CD14-positive monocyte (primary cell): Measurements from ENCODE around the gene SERBP1. TPM values are rescaled to one million over a fixed set of nuclear protein-coding genes. Genes with fewer than 3 reads are reported as not detected.

ENCODE experiments used
- DNase-seq, 3 donors: peaks; one replicate each; pipeline ENCODE4 v3.0.0-alpha.2; 2011 to 2022
- H2AFZ ChIP-seq: 2 replicates; pipeline ENCODE4 v1.6.0; 2012; ENCODE audit warnings: mild to moderate bottlenecking, low read depth, low read length, inconsistent platforms; ENCODE audit not compliant: insufficient read depth, poor library complexity, severe bottlenecking
- H3K27ac ChIP-seq, 2 donors: 1 replicate in 1 of 2; 2 replicates in 1 of 2; pipeline ENCODE4 v1.5.1; 2012 to 2013; ENCODE audit warnings: low read length in 2 of 2, control low read depth in 1 of 2, inconsistent platforms in 1 of 2, low read depth in 1 of 2, mild to moderate bottlenecking in 1 of 2
- H3K27me3 ChIP-seq, 2 donors: one replicate each; pipeline versions ENCODE4 v1.6.0 to v1.6.1; 2011 to 2013; ENCODE audit warnings: low read length in 2 of 2; ENCODE audit not compliant: control insufficient read depth in 2 of 2, insufficient read depth in 2 of 2
- H3K36me3 ChIP-seq, 2 donors: replicated peaks in 1 of 2; 1 replicate in 1 of 2; 2 replicates in 1 of 2; pipeline versions ENCODE4 v1.5.1 to v1.6.1; 2012 to 2013; ENCODE audit warnings: low read length in 2 of 2, control low read depth in 1 of 2, inconsistent platforms in 1 of 2, mild to moderate bottlenecking in 1 of 2; ENCODE audit not compliant: insufficient read depth in 2 of 2, control insufficient read depth in 1 of 2
- H3K4me1 ChIP-seq, 2 donors: 1 replicate in 1 of 2; 2 replicates in 1 of 2; pipeline versions ENCODE4 v1.5.1 to v1.6.1; 2012 to 2013; ENCODE audit warnings: low read length in 2 of 2, control low read depth in 1 of 2, inconsistent platforms in 1 of 2, mild to moderate bottlenecking in 1 of 2, moderate library complexity in 1 of 2; ENCODE audit not compliant: insufficient read depth in 2 of 2, control insufficient read depth in 1 of 2
- H3K4me2 ChIP-seq: replicated peaks from 2 replicates; pipeline ENCODE3; 2012; ENCODE audit warnings: low read length, moderate library complexity, mild to moderate bottlenecking; ENCODE audit not compliant: poor library complexity, severe bottlenecking; ENCODE audit errors: extremely low read depth
- H3K4me3 ChIP-seq, 3 experiments: fragments of 200-600 bp in 1 of 3; sonication (generic) in 1 of 3; replicated peaks in 1 of 3; 1 replicate in 2 of 3; 2 replicates in 1 of 3; pipeline ENCODE4 v1.5.1; 2011 to 2013; ENCODE audit warnings: low read length in 3 of 3, mild to moderate bottlenecking in 3 of 3, control low read depth in 2 of 3, low read depth in 2 of 3, inconsistent platforms in 1 of 3, moderate library complexity in 1 of 3
- H3K79me2 ChIP-seq: 2 replicates; pipeline ENCODE4 v1.6.0; 2012; ENCODE audit warnings: mild to moderate bottlenecking, control low read depth, inconsistent platforms, low read length, moderate library complexity; ENCODE audit not compliant: insufficient read depth
- H3K9ac ChIP-seq: 2 replicates; pipeline ENCODE4 v1.6.0; 2017; ENCODE audit warnings: low read length, mild to moderate bottlenecking; ENCODE audit not compliant: insufficient read depth, poor library complexity, severe bottlenecking
- H3K9me3 ChIP-seq, 2 donors: replicated peaks in 1 of 2; 1 replicate in 1 of 2; 2 replicates in 1 of 2; pipeline versions ENCODE4 v1.5.1 to v1.6.1; 2012 to 2013; ENCODE audit warnings: low read length in 2 of 2, control low read depth in 1 of 2; ENCODE audit not compliant: control insufficient read depth in 1 of 2, insufficient read depth in 1 of 2
- H4K20me1 ChIP-seq: 2 replicates; pipeline ENCODE4 v1.6.0; 2012; ENCODE audit warnings: mild to moderate bottlenecking, low read length, control low read depth, moderate library complexity; ENCODE audit not compliant: insufficient read depth
- H3K27ac Mint-ChIP-seq, 7 donors: one replicate each; pipeline ENCODE4 v1.8.0; 2020; ENCODE audit warnings: mild to moderate bottlenecking in 7 of 7, mixed read lengths in 7 of 7, moderate library complexity in 6 of 7, inconsistent platforms in 2 of 7
- H3K27me3 Mint-ChIP-seq, 3 donors: one replicate each; pipeline ENCODE4 v1.8.0; 2021 to 2022; ENCODE audit warnings: low read depth in 3 of 3, mild to moderate bottlenecking in 3 of 3, mixed read lengths in 3 of 3, moderate library complexity in 3 of 3, inconsistent platforms in 1 of 3
- H3K36me3 Mint-ChIP-seq, 2 donors: one replicate each; pipeline ENCODE4 v1.8.0; 2020; ENCODE audit warnings: mixed read lengths in 2 of 2, inconsistent platforms in 1 of 2, mild to moderate bottlenecking in 1 of 2
- H3K4me1 Mint-ChIP-seq: one replicate; pipeline ENCODE4 v1.8.0; 2020; ENCODE audit warnings: mild to moderate bottlenecking, mixed read lengths
- H3K4me3 Mint-ChIP-seq, 2 donors: one replicate each; pipeline ENCODE4 v1.8.0; 2020; ENCODE audit warnings: mild to moderate bottlenecking in 2 of 2, mixed read lengths in 2 of 2, moderate library complexity in 1 of 2
- H3K9me3 Mint-ChIP-seq, 7 donors: one replicate each; pipeline ENCODE4 v1.8.0; 2020 to 2022; ENCODE audit warnings: mixed read lengths in 7 of 7, mild to moderate bottlenecking in 6 of 7, moderate library complexity in 6 of 7, inconsistent platforms in 2 of 7
- WGBS: methylation state at CpG from one replicate; pipeline ENCODE4 v1.1.5; 2013; ENCODE audit warnings: missing lambda C conversion rate; ENCODE audit not compliant: insufficient coverage; 5-methylcytosine and 5-hydroxymethylcytosine counted together
- intact Hi-C, 2 donors: fragments of 100-400 bp; cut with micrococcal nuclease; formaldehyde crosslinking; loops; one replicate each; pipeline versions ENCODE4 v1.15.0 to v1.15.1; 2023
- polyA plus RNA-seq, 3 donors: library from polyadenylated mRNA; depleted of rRNA in 1 of 3; unstranded in 2 of 3; stranded (reverse) in 1 of 3; fragments of 300-500 nt in 2 of 3; fragments of >200 nt in 1 of 3; fragmentation: Illumina TruSeq in 2 of 3; gene quantifications; 1 replicate in 2 of 3; 2 replicates in 1 of 3; pipeline ENCODE4 v1.2.3, GENCODE V29; 2012 to 2021
- TF ChIP-seq, protein P1 (sequence below): fragments of 200-600 bp; IDR thresholded peaks from one replicate; pipeline ENCODE4 v1.8.0; 2022; ENCODE audit warnings: antibody characterized with exemption, mild to moderate bottlenecking

SERBP1 gene
- polyA plus RNA-seq, 3 donors, result 38.2 to 78.8 (median 75.3) TPM

DNA sequence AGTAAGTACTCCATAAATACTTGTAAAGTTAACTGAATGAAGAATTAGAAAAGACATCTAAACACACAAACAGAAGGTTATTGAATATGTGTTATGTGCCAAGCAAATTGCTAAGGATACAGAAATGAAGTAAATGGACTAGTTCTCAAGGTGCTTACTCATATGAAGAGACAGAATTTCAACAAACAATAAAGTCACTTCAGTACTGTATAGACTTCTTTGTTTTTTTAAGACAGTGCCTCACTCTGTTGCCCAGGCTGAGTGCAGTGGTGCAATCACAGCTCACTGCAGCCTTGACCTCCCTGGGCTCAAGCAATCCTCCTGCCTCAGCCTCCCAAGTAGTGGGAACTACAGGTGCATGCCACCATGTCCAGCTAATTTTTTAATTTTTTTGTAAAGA, 57.3 kb downstream of the SERBP1 start:
- Histone ChIP-seq H2AFZ (no peak overlapping the region), H3K9ac (no peak overlapping the region), H3K9me3 (no peaks in the 10 kb centered on the region), H3K4me1 (no peaks in the 10 kb centered on the region), H3K36me3 (no peaks in the 10 kb centered on the region), H3K27me3 (no peaks in the 10 kb centered on the region), H3K4me2 (no peak overlapping the region), H3K27ac (no peak overlapping the region), H4K20me1 (no peaks in the 10 kb centered on the region), H3K79me2 (no peaks in the 10 kb centered on the region), H3K4me3 (no peak overlapping the region)
- Mint-ChIP-seq H3K9me3 (no peaks in the 10 kb centered on the region), H3K4me3 (no peak overlapping the region), H3K27ac (no peak overlapping the region), H3K4me1 (no peaks in the 10 kb centered on the region), H3K36me3 (no peaks in the 10 kb centered on the region), H3K27me3 (no peaks in the 10 kb centered on the region)
- intact Hi-C loops, result no loop called here
- TF ChIP-seq, protein P1, sequence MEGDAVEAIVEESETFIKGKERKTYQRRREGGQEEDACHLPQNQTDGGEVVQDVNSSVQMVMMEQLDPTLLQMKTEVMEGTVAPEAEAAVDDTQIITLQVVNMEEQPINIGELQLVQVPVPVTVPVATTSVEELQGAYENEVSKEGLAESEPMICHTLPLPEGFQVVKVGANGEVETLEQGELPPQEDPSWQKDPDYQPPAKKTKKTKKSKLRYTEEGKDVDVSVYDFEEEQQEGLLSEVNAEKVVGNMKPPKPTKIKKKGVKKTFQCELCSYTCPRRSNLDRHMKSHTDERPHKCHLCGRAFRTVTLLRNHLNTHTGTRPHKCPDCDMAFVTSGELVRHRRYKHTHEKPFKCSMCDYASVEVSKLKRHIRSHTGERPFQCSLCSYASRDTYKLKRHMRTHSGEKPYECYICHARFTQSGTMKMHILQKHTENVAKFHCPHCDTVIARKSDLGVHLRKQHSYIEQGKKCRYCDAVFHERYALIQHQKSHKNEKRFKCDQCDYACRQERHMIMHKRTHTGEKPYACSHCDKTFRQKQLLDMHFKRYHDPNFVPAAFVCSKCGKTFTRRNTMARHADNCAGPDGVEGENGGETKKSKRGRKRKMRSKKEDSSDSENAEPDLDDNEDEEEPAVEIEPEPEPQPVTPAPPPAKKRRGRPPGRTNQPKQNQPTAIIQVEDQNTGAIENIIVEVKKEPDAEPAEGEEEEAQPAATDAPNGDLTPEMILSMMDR, result no peak
- no peak for DNase-seq

DNA sequence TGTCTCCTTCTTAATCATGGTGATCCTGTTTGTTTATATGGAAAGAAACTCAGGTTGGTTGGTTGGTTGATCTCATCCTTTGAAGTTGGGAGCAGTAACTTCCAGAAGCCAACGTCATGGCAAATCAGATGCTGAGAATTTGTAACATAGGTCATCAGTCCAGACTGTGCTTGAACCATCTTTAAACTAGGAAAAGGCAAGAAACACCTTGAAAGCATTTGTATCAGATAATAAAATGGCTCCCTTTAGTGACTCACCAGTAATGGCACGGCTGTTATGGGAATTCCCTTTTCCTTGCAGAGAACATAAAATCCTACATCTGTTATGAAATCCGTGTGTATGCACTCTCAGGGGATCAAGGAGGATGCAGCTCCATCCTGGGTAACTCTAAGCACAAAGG, 58.1 kb downstream of the SERBP1 start:
- Histone ChIP-seq H3K9ac (no peak overlapping the region), H3K4me1 (no peaks in the 10 kb centered on the region), H3K36me3 (no peaks in the 10 kb centered on the region), H3K79me2 (no peaks in the 10 kb centered on the region), H3K27ac (no peak overlapping the region), H3K4me3 (no peak overlapping the region), H3K9me3 (no peaks in the 10 kb centered on the region), H3K4me2 (no peak overlapping the region), H2AFZ (no peak overlapping the region), H4K20me1 (no peaks in the 10 kb centered on the region), H3K27me3 (no peaks in the 10 kb centered on the region)
- Mint-ChIP-seq H3K4me3 (no peak overlapping the region), H3K27ac (no peak overlapping the region), H3K9me3 (peaks cover 0 to 5% (median 0%) of the 10 kb centered on the region in 7 donors), H3K36me3 (no peaks in the 10 kb centered on the region), H3K27me3 (no peaks in the 10 kb centered on the region), H3K4me1 (no peaks in the 10 kb centered on the region)
- no peak for DNase-seq
- intact Hi-C loops, result no loop called here
- TF ChIP-seq, protein P1, result no peak
- WGBS, result 100% methylated on average over 2 of the region's 3 CpGs
